ENCODE data around the gene LENG9. TPM values are rescaled to one million over a fixed set of nuclear protein-coding genes. Genes with fewer than 3 reads are reported as not detected.

The LENG9 gene
- total RNA-seq, 1 donor from 2014 or later: 3.9 TPM

DNA sequence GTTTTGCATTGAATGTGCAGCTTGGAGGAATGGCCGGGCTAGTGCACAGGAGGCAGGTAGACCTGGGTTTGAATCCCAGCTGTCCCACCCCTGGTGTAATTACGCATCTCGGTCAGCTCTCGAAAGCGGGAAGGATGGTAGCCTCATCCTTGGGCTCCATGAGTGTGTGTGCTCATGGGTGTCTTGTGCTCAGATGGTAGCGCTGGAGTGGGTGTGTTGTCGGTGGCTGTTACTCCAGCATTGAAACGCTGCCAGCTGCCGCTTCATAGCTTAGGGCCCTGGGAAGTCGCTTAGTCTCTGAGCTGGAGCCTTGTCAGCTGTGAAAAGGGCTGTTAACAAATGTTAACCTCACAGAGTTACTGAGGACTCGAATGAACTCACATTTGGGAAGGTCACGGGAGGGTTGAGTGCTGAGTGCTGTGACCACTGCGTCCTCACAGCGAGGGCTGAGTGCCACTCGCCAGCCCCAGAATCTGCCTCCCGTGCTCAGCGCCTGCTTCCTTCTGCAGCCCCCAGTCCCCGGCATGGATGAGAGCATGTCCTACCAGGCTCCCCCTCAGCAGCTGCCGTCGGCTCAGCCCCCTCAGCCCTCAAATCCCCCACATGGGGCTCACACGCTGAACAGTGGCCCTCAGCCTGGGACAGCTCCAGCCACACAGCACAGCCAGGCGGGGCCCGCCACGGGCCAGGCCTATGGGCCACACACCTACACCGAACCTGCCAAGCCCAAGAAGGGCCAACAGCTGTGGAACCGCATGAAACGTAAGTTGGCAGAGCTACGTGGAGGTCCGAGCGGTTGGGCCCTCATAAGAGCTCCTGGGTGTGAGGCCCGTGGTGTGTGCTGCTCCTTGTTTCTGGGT lies 9.4 kb downstream of the LENG9 start:
- Mint-ChIP-seq H3K27me3 (no peaks in the 10 kb centered on the region), H3K9me3 (no peaks in the 10 kb centered on the region), H3K4me3 (no peak overlapping the region), H3K4me1 (ENCODE audit: unreplicated experiment) (peaks cover 17% of the 10 kb centered on the region), H3K27ac (no peak overlapping the region), H3K36me3 (peaks cover 18% of the 10 kb centered on the region)
- TF ChIP-seq, protein P1, sequence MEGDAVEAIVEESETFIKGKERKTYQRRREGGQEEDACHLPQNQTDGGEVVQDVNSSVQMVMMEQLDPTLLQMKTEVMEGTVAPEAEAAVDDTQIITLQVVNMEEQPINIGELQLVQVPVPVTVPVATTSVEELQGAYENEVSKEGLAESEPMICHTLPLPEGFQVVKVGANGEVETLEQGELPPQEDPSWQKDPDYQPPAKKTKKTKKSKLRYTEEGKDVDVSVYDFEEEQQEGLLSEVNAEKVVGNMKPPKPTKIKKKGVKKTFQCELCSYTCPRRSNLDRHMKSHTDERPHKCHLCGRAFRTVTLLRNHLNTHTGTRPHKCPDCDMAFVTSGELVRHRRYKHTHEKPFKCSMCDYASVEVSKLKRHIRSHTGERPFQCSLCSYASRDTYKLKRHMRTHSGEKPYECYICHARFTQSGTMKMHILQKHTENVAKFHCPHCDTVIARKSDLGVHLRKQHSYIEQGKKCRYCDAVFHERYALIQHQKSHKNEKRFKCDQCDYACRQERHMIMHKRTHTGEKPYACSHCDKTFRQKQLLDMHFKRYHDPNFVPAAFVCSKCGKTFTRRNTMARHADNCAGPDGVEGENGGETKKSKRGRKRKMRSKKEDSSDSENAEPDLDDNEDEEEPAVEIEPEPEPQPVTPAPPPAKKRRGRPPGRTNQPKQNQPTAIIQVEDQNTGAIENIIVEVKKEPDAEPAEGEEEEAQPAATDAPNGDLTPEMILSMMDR (conservative IDR thresholded peaks at IDR 0.05): no peak
- no peak for DNase-seq (ENCODE audit: extremely low spot score, unreplicated experiment)

DNA sequence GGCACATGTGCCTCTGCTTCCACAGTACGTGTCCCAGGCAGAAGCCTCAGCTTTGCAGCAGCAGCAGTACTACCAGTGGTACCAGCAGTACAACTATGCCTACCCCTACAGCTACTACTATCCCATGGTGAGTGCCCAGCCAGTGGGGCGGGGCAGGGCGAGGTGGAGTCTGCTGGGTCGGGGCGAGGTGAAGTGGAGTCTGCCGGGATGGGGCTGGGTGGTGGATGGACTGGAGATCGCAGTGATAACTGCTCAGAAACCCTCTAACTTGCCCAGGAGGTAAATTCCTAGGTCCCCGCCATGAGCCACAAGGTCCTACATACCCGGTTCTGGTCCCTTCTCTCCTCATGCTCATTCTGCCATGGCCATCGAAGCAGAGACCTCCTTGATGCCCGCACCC lies 11.0 kb downstream of the LENG9 start:
- TF ChIP-seq, protein P1 (conservative IDR thresholded peaks at IDR 0.05): no peak
- H3K27ac Mint-ChIP-seq: peak overlapping the region; percentile 73

DNA sequence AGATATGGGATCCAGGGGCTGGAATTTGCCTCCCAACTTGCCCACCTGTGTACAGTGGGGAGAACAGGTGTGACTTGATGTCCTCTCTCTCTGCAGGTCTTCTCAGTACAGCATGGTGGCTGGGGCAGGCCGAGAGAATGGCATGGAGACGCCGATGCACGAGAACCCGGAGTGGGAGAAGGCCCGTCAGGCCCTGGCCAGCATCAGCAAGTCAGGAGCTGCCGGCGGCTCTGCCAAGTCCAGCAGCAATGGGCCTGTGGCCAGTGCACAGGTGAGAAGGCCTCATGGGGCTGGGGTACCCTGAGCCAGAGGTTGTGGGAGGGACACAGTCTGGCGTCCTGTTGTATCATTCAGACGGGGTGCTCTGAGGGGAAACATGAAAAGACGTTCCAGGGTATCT lies 11.6 kb downstream of the LENG9 start:
- no peak overlapping the region for H3K4me3 Mint-ChIP-seq
- H3K36me3 Mint-ChIP-seq: peaks cover 14% of the 10 kb centered on the region
- H3K27me3 Mint-ChIP-seq: peaks cover 2% of the 10 kb centered on the region
- TF ChIP-seq, protein P1 (conservative IDR thresholded peaks at IDR 0.05): no peak
- H3K9me3 Mint-ChIP-seq: no peaks in the 10 kb centered on the region
- no peak for DNase-seq (ENCODE audit: extremely low spot score, unreplicated experiment)
- peak overlapping the region; percentile 99 for H3K27ac Mint-ChIP-seq
- peaks cover 20% of the 10 kb centered on the region for H3K4me1 Mint-ChIP-seq (ENCODE audit: unreplicated experiment)

More for the DNA sequence above, 11.0 kb downstream of the LENG9 start:
- Mint-ChIP-seq H3K4me1 (ENCODE audit: unreplicated experiment) (peaks cover 17% of the 10 kb centered on the region), H3K4me3 (no peak overlapping the region), H3K36me3 (peaks cover 14% of the 10 kb centered on the region), H3K27me3 (peaks cover 2% of the 10 kb centered on the region), H3K9me3 (no peaks in the 10 kb centered on the region)
- DNase-seq (ENCODE audit: extremely low spot score, unreplicated experiment): no peak

DNA sequence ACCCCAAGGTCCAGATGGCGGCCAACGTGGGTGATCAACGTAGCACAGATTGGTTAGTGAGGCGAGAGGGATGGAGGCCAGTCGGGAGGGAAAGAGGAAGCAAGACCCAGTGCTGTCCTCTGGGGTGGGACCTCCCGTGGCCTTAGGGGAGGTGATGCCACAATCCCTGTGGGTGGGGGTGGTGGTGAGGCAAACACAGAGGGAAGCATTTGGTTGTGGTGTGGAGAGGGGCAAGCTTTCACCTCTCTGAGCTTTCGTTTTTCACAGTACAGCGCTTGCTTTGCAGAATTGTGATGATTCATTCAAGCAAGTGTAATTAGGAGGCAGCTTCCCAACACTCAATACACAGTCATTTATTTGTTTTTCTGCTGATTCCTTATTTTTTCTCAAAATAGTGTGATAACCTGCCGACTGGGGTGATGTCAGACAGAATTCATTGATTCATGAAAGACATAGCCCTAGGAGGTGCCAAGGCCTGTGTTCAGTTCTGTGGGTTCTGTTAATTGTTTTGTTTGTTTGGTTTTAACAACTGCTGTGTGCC lies 12.2 kb downstream of the LENG9 start:
- Mint-ChIP-seq H3K4me1 (ENCODE audit: unreplicated experiment) (peaks cover 22% of the 10 kb centered on the region), H3K9me3 (no peaks in the 10 kb centered on the region), H3K36me3 (peaks cover 14% of the 10 kb centered on the region), H3K27me3 (peaks cover 2% of the 10 kb centered on the region), H3K27ac (peak overlapping the region; percentile 99), H3K4me3 (peak overlapping the region; percentile 99)
- no peak for DNase-seq (ENCODE audit: extremely low spot score, unreplicated experiment)
- TF ChIP-seq, protein P1 (conservative IDR thresholded peaks at IDR 0.05): no peak

DNA sequence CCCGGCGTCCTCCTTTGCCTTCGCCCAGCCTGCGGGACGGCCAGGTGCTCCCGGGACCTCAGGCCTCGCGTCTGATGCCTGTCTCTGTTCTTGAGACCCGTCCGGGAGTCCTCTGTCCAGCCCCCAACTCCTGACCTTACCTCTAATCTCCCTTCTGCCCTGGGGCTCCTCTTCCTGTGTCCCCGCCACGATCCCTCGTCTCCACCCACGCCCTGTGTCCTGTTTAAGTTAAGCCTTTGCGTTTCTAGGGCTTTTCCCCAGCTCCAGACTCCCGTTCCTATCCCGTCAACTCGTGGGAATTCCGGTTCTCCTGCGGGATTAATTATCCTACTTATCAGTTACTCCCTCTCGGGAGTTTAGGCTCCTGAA lies 13.9 kb downstream of the LENG9 start:
- Mint-ChIP-seq H3K27ac (peak overlapping the region; percentile 99), H3K4me3 (peak overlapping the region; percentile 99), H3K36me3 (peaks cover 14% of the 10 kb centered on the region), H3K4me1 (ENCODE audit: unreplicated experiment) (peaks cover 22% of the 10 kb centered on the region), H3K9me3 (no peaks in the 10 kb centered on the region), H3K27me3 (peaks cover 2% of the 10 kb centered on the region)
- no peak for DNase-seq (ENCODE audit: extremely low spot score, unreplicated experiment)
- TF ChIP-seq, protein P1 (conservative IDR thresholded peaks at IDR 0.05): no peak
